GM19023 (cell line): ENCODE measurements around the gene DCXR.
A peak's percentile ranks its signal among the peaks of the same experiment; 100 is the strongest.
"Not testable (repeated sequence)": the region's sequence is repeated elsewhere in the genome, so short reads cannot be mapped to it uniquely, and the experiment has no call there.

ENCODE experiments used
- ATAC-seq: cut with Tn5 transposase; IDR thresholded peaks from one replicate; pipeline ENCODE4 v1.9.1; 2021; ENCODE audit warnings: mild to moderate bottlenecking, moderate library complexity; ENCODE audit not compliant: unreplicated experiment

Gene DCXR

GRCh38 chr17:82042649-82043048, 5.2 kb upstream of the DCXR start:
- ATAC-seq: no peak

- ATAC-seq: no peak
These were observed 3.8 kb upstream of the DCXR start for GRCh38 chr17:82041144-82041814.

- no peak for ATAC-seq
These were observed 2.3 kb upstream of the DCXR start for GRCh38 chr17:82039695-82040299.

GRCh38 chr17:82038796-82039409, 1.4 kb upstream of the DCXR start:
- not testable (repeated sequence) for ATAC-seq

GRCh38 chr17:82037889-82038195, 345 bp upstream of the DCXR start:
- ATAC-seq: no peak

- no peak for ATAC-seq
These were observed 834 bp downstream of the DCXR start for GRCh38 chr17:82036634-82037091.

- ATAC-seq: no peak
These were observed 1.4 kb downstream of the DCXR start for GRCh38 chr17:82035956-82036633.

- no peak for ATAC-seq
These were observed 2.0 kb downstream of the DCXR start for GRCh38 chr17:82035488-82035887.

GRCh38 chr17:82034371-82035011, 3.0 kb downstream of the DCXR start:
- ATAC-seq: no peak

GRCh38 chr17:82033359-82034085, 4.0 kb downstream of the DCXR start:
- no peak for ATAC-seq

- no peak for ATAC-seq
These were observed 5.4 kb downstream of the DCXR start for GRCh38 chr17:82031885-82032627.

GRCh38 chr17:82031303-82031884, 6.1 kb downstream of the DCXR start, which contains the start of gene RAC3:
Gene RAC3, plus strand, starts transcription at chr17:82031678. Its CDS starts 84 bp downstream, at chr17:82031762.
- no peak for ATAC-seq

- peak; percentile 43 for ATAC-seq
These were observed 6.8 kb downstream of the DCXR start for GRCh38 chr17:82030470-82031302.

- no peak for ATAC-seq
These were observed 7.5 kb downstream of the DCXR start for GRCh38 chr17:82029990-82030469.

- ATAC-seq: no peak
These were observed 8.1 kb downstream of the DCXR start for GRCh38 chr17:82029391-82029790.

- ATAC-seq: no peak
These were observed 8.5 kb downstream of the DCXR start for GRCh38 chr17:82028966-82029365.

- ATAC-seq: no peak
These were observed 9.3 kb downstream of the DCXR start for GRCh38 chr17:82028246-82028645.

- ATAC-seq: no peak
These were observed 11.9 kb downstream of the DCXR start for GRCh38 chr17:82025401-82026107.
